Liver (tissue), 9 donors: ENCODE data around the gene GPR107. TPM values are rescaled to one million over a fixed set of nuclear protein-coding genes. Genes with fewer than 3 reads are reported as not detected.

Experiments used
- DNase-seq: peaks from one replicate; pipeline ENCODE4 v3.0.0-alpha.2; 2017; ENCODE audit warnings: low spot score
- H3K27ac ChIP-seq, 2 donors: one replicate each; pipeline ENCODE4 v1.7.0; 2013; ENCODE audit warnings: inconsistent platforms in 2 of 2, low read length in 2 of 2, control low read depth in 1 of 2, low read depth in 1 of 2, mild to moderate bottlenecking in 1 of 2
- H3K27me3 ChIP-seq, 4 donors: one replicate each; pipeline versions ENCODE4 v1.6.1 to v1.7.0; 2013; ENCODE audit warnings: low read length in 3 of 4, inconsistent platforms in 1 of 4, mild to moderate bottlenecking in 1 of 4, moderate library complexity in 1 of 4; ENCODE audit not compliant: control insufficient read depth in 4 of 4, insufficient read depth in 4 of 4
- H3K36me3 ChIP-seq, 4 donors: one replicate each; pipeline versions ENCODE4 v1.6.1 to v1.7.0; 2013; ENCODE audit warnings: low read length in 3 of 4, mild to moderate bottlenecking in 3 of 4, low read depth in 1 of 4, moderate library complexity in 1 of 4; ENCODE audit not compliant: control insufficient read depth in 4 of 4, insufficient read depth in 3 of 4
- H3K4me1 ChIP-seq, 4 donors: one replicate each; pipeline versions ENCODE4 v1.6.1 to v1.7.0; 2013; ENCODE audit warnings: low read length in 3 of 4, mild to moderate bottlenecking in 3 of 4, moderate library complexity in 1 of 4; ENCODE audit not compliant: control insufficient read depth in 4 of 4, insufficient read depth in 4 of 4
- H3K4me3 ChIP-seq, 3 donors: one replicate each; pipeline versions ENCODE4 v1.6.1 to v1.7.0; 2013; ENCODE audit warnings: low read length in 3 of 3, control low read depth in 1 of 3, low read depth in 1 of 3, mild to moderate bottlenecking in 1 of 3
- H3K9ac ChIP-seq, 2 donors: one replicate each; pipeline ENCODE4 v1.7.0; 2013; ENCODE audit warnings: low read length in 2 of 2, mild to moderate bottlenecking in 2 of 2, moderate library complexity in 2 of 2, control low read depth in 1 of 2, low read depth in 1 of 2
- H3K9me3 ChIP-seq, 4 donors: one replicate each; pipeline versions ENCODE4 v1.6.1 to v1.7.0; 2013; ENCODE audit warnings: low read length in 3 of 4; ENCODE audit not compliant: control insufficient read depth in 4 of 4
- EGR1 ChIP-seq, 2 donors: IDR thresholded peaks; 2 replicates each; pipeline ENCODE4 v1.6.1; 2016 to 2018; ENCODE audit warnings: antibody characterized with exemption in 2 of 2, low read depth in 2 of 2
- FOXA1 ChIP-seq: IDR thresholded peaks from 2 replicates; pipeline ENCODE4 v1.6.1; 2016; ENCODE audit warnings: antibody characterized with exemption
- FOXA2 ChIP-seq: IDR thresholded peaks from 2 replicates; pipeline ENCODE4 v1.6.1; 2016; ENCODE audit warnings: antibody characterized with exemption
- GABPA ChIP-seq, 2 donors: IDR thresholded peaks in 1 of 2; conservative IDR thresholded peaks in 1 of 2; 2 replicates each; pipeline ENCODE4 v1.6.1; 2016; ENCODE audit warnings: antibody characterized with exemption in 2 of 2, mild to moderate bottlenecking in 1 of 2, moderate library complexity in 1 of 2
- HNF4A ChIP-seq, 2 donors: conservative IDR thresholded peaks; 2 replicates each; pipeline ENCODE4 v1.6.1; 2016; ENCODE audit warnings: antibody characterized with exemption in 2 of 2, mild to moderate bottlenecking in 2 of 2
- HNF4G ChIP-seq: IDR thresholded peaks from 2 replicates; pipeline ENCODE4 v1.6.1; 2016; ENCODE audit warnings: antibody characterized with exemption
- JUND ChIP-seq, 2 donors: IDR thresholded peaks; 2 replicates each; pipeline ENCODE4 v1.6.1; 2016; ENCODE audit warnings: antibody characterized with exemption in 2 of 2
- MAX ChIP-seq: IDR thresholded peaks from 2 replicates; pipeline ENCODE4 v1.6.1; 2016; ENCODE audit warnings: antibody characterized with exemption
- NR2F2 ChIP-seq: IDR thresholded peaks from 2 replicates; pipeline ENCODE4 v1.6.1; 2016; ENCODE audit warnings: antibody characterized with exemption
- RAD21 ChIP-seq, 2 donors: IDR thresholded peaks; 2 replicates each; pipeline ENCODE4 v1.6.1; 2016; ENCODE audit warnings: antibody characterized with exemption in 2 of 2, mild to moderate bottlenecking in 2 of 2
- REST ChIP-seq: IDR thresholded peaks from 2 replicates; pipeline ENCODE4 v1.6.1; 2016; ENCODE audit warnings: antibody characterized with exemption, mild to moderate bottlenecking
- RXRA ChIP-seq, 2 donors: IDR thresholded peaks; 2 replicates each; pipeline ENCODE4 v1.6.1; 2017 to 2018; ENCODE audit warnings: antibody characterized with exemption in 2 of 2, mild to moderate bottlenecking in 1 of 2
- SP1 ChIP-seq: IDR thresholded peaks from 2 replicates; pipeline ENCODE4 v1.6.1; 2018; ENCODE audit warnings: antibody characterized with exemption, mild to moderate bottlenecking
- YY1 ChIP-seq: IDR thresholded peaks from 2 replicates; pipeline ENCODE4 v1.6.1; 2016; ENCODE audit warnings: antibody characterized with exemption, mild to moderate bottlenecking
- ZBTB33 ChIP-seq: IDR thresholded peaks from 2 replicates; pipeline ENCODE4 v1.6.1; 2016; ENCODE audit warnings: antibody characterized with exemption
- WGBS: extraction: QIAGEN DNeasy Blood & Tissue Kit; methylation state at CpG from one replicate; pipeline ENCODE4 v1.1.7; 2013; 5-methylcytosine and 5-hydroxymethylcytosine counted together
- polyA plus RNA-seq, 2 donors: library from polyadenylated mRNA; stranded (reverse) in 1 of 2; unstranded in 1 of 2; fragments of 200-250 nt in 1 of 2; fragments of >200 nt in 1 of 2; fragmentation: Nextera tagmentation in 1 of 2; extraction: Ambion mirVana in 1 of 2; gene quantifications; one replicate each; pipeline versions ENCODE4 v1.2.1 to v1.2.3, GENCODE V29; 2013 to 2015
- total RNA-seq, 2 donors: library from RNA; depleted of rRNA; stranded (reverse); fragments of >200 nt; gene quantifications; one replicate each; pipeline ENCODE4 v1.2.3, GENCODE V29; 2014
- TF ChIP-seq, protein P1 (sequence below): fragments of 150-350 bp; IDR thresholded peaks from 2 replicates; pipeline ENCODE4 v1.5.1; 2017; ENCODE audit warnings: improper control_type of control experiment, low read depth, low read length; ENCODE audit not compliant: missing input control
- TF ChIP-seq, protein P2 (sequence below): IDR thresholded peaks from 2 replicates; pipeline ENCODE4 v1.6.1; 2016; ENCODE audit warnings: antibody characterized with exemption
- donor health status: healthy.
- donor health status: healthy.
- donor health status: healthy.
- donor health status: healthy.
- donor health status: healthy.

Gene GPR107
- total and polyA plus RNA-seq, 4 donors, result 3.8 to 17.2 (median 11.4) TPM

DNA sequence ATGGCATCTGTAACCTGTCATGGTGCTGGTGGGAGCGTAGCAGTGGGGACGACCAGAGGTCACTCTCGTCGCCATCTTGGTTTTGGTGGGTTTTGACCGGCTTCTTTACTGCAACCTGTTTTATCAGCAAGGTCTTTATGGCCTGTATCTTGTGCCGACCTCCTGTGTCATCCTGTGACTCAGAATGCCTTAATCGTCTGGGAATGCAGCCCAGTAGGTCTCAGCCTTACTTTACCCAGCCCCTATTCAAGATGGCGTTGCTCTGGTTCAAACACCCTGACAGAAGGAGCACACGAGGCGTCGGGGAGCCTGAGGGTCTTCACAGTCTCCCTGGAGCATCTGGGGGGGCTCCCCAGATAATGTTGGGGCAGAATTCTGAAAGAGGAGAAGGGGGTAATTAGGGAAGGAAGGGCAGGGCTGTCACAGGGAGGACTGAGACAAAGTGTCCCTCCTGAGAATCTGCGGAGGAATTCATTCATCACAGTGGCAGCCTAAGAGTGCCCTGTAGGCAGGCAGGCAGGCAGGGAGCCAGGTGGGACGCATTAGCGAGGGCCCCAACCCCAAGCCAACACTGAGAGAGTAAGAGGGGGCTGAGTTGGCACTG is 97.2 kb downstream of the GPR107 start:
- Histone ChIP-seq H3K4me1 (no peaks in the 10 kb centered on the region), H3K27me3 (no peaks in the 10 kb centered on the region), H3K4me3 (no peak overlapping the region), H3K36me3 (no peaks in the 10 kb centered on the region), H3K27ac (no peak overlapping the region), H3K9me3 (no peaks in the 10 kb centered on the region), H3K9ac (no peak overlapping the region)
- TF ChIP-seq, protein P1, sequence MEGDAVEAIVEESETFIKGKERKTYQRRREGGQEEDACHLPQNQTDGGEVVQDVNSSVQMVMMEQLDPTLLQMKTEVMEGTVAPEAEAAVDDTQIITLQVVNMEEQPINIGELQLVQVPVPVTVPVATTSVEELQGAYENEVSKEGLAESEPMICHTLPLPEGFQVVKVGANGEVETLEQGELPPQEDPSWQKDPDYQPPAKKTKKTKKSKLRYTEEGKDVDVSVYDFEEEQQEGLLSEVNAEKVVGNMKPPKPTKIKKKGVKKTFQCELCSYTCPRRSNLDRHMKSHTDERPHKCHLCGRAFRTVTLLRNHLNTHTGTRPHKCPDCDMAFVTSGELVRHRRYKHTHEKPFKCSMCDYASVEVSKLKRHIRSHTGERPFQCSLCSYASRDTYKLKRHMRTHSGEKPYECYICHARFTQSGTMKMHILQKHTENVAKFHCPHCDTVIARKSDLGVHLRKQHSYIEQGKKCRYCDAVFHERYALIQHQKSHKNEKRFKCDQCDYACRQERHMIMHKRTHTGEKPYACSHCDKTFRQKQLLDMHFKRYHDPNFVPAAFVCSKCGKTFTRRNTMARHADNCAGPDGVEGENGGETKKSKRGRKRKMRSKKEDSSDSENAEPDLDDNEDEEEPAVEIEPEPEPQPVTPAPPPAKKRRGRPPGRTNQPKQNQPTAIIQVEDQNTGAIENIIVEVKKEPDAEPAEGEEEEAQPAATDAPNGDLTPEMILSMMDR, result no peak
- TF ChIP-seq EGR1 (IDR thresholded peaks at IDR 0.05; ENCODE audit: low read depth in 2 of 2) (no peak), SP1 (no peak), HNF4A (conservative IDR thresholded peaks at IDR 0.05) (no peak), GABPA (IDR thresholded peaks at IDR 0.05 in 1 of 2, conservative IDR thresholded peaks at IDR 0.05 in 1 of 2) (no peak), YY1 (no peak), NR2F2 (no peak), RAD21 (IDR thresholded peaks at IDR 0.05) (no peak), FOXA2 (no peak), JUND (IDR thresholded peaks at IDR 0.05) (no peak), MAX (no peak)
- 89% methylated on average over 14 of the region's 14 CpGs for WGBS
- DNase-seq, result no peak

- H3K27ac ChIP-seq, result no peak overlapping the region
- H3K9ac ChIP-seq, result no peak overlapping the region
- no peaks in the 10 kb centered on the region for H3K36me3 ChIP-seq
- TF ChIP-seq HNF4A (conservative IDR thresholded peaks at IDR 0.05) (no peak), FOXA2 (no peak), HNF4G (no peak), NR2F2 (no peak), MAX (no peak), EGR1 (IDR thresholded peaks at IDR 0.05; ENCODE audit: low read depth in 2 of 2) (no peak), SP1 (no peak), YY1 (no peak), REST (no peak), RAD21 (IDR thresholded peaks at IDR 0.05) (no peak), ZBTB33 (no peak), JUND (IDR thresholded peaks at IDR 0.05) (no peak), RXRA (IDR thresholded peaks at IDR 0.05) (no peak), FOXA1 (no peak)
- TF ChIP-seq, protein P2, sequence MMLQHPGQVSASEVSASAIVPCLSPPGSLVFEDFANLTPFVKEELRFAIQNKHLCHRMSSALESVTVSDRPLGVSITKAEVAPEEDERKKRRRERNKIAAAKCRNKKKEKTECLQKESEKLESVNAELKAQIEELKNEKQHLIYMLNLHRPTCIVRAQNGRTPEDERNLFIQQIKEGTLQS, result no peak
- TF ChIP-seq, protein P1, result no peak
- H3K4me3 ChIP-seq, result no peak overlapping the region
- H3K4me1 ChIP-seq, result peaks cover 1 to 7% (median 4%) of the 10 kb centered on the region in 4 donors
- 96% methylated on average over 3 of the region's 3 CpGs for WGBS
- H3K9me3 ChIP-seq, result no peaks in the 10 kb centered on the region
- DNase-seq, result no peak
- no peaks in the 10 kb centered on the region for H3K27me3 ChIP-seq
These were observed 101.1 kb downstream of the GPR107 start for GRCh38 chr9:130154816-130155215.
